ENCODE results near the gene TBC1D22A.

The TBC1D22A gene

DNA sequence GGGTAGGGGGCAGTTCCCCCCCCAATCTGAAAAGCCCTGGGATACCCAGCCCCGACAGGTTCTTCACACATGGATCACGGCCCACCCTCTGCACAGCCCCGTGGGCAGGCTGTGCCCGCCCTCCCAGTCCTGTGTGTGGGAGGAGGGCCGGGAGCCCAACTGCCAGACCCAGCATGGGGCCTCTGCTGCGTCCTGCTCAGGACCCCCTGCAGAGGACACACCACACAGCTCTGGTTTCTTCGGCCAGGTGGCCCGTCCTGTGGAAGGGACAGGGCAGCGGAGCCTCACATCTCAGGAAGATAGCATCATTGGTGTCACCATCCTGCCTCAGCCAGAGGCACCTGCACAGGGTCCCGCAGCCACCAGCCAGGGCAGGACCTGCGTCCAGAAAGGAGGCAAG is 396.0 kb downstream of the TBC1D22A start:
- no peak for ATAC-seq
- no peak for TF ChIP-seq ZNF565 (CRISPR knock-in tag; conservative IDR thresholded peaks at IDR 0.05; ENCODE audit: low read depth)
- no peak for TF ChIP-seq GLIS3 (CRISPR knock-in tag; IDR thresholded peaks at IDR 0.05)
- no peak for TF ChIP-seq BACH2 (CRISPR knock-in tag; IDR thresholded peaks at IDR 0.05; ENCODE audit: borderline replicate concordance)
- no peak for TF ChIP-seq CSDC2 (CRISPR knock-in tag; IDR thresholded peaks at IDR 0.05)
- no peak for TF ChIP-seq ESRRG (CRISPR knock-in tag; IDR thresholded peaks at IDR 0.05)

DNA sequence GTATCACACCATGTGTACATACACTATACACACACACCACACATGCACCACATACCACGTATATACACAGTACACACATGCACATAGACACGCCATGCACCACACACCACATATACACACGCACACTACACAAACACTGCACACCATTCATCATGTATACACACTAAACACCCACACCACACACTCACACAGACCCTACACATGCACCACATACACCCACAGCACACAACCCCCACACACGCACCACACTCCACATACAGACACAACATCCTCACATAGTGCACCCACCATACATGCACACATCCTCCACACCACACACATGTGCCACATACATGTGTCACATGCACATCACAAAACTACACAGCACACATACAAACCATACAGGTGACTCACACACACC is 397.1 kb downstream of the TBC1D22A start:
- TF ChIP-seq TCF4 (CRISPR knock-in tag; IDR thresholded peaks at IDR 0.05; ENCODE audit: borderline replicate concordance) = no peak
- TF ChIP-seq PATZ1 (CRISPR knock-in tag; IDR thresholded peaks at IDR 0.05; ENCODE audit: borderline replicate concordance) = no peak
- no peak for TF ChIP-seq GLIS3 (CRISPR knock-in tag; IDR thresholded peaks at IDR 0.05)
- TF ChIP-seq TOX (CRISPR knock-in tag; IDR thresholded peaks at IDR 0.05; ENCODE audit: borderline replicate concordance) = no peak
- TF ChIP-seq, protein P1, sequence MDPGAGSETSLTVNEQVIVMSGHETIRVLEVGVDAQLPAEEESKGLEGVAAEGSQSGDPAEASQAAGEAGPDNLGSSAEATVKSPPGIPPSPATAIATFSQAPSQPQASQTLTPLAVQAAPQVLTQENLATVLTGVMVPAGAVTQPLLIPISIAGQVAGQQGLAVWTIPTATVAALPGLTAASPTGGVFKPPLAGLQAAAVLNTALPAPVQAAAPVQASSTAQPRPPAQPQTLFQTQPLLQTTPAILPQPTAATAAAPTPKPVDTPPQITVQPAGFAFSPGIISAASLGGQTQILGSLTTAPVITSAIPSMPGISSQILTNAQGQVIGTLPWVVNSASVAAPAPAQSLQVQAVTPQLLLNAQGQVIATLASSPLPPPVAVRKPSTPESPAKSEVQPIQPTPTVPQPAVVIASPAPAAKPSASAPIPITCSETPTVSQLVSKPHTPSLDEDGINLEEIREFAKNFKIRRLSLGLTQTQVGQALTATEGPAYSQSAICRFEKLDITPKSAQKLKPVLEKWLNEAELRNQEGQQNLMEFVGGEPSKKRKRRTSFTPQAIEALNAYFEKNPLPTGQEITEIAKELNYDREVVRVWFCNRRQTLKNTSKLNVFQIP (CRISPR knock-in tag; IDR thresholded peaks at IDR 0.05; ENCODE audit: borderline replicate concordance, low read depth) = no peak
- no peak for TF ChIP-seq OSR1 (CRISPR knock-in tag; IDR thresholded peaks at IDR 0.05)
- no peak for TF ChIP-seq ARNTL (CRISPR knock-in tag; IDR thresholded peaks at IDR 0.05; ENCODE audit: borderline replicate concordance, low read depth)
- no peak for TF ChIP-seq ZFP3 (CRISPR knock-in tag; IDR thresholded peaks at IDR 0.05)
- no peak for TF ChIP-seq ESRRG (CRISPR knock-in tag; IDR thresholded peaks at IDR 0.05)
- TF ChIP-seq PPARA (CRISPR knock-in tag; IDR thresholded peaks at IDR 0.05; ENCODE audit: borderline replicate concordance) = no peak
- no peak for TF ChIP-seq ZC3H10 (CRISPR knock-in tag; IDR thresholded peaks at IDR 0.05)
- no peak for TF ChIP-seq TSHZ2 (CRISPR knock-in tag; IDR thresholded peaks at IDR 0.05)
- no peak for TF ChIP-seq ISL1 (CRISPR knock-in tag; IDR thresholded peaks at IDR 0.05)
- TF ChIP-seq ZNF565 (CRISPR knock-in tag; conservative IDR thresholded peaks at IDR 0.05; ENCODE audit: low read depth) = no peak
- ATAC-seq = no peak

GRCh38 chr22:47160141-47160541 is 397.7 kb downstream of the TBC1D22A start:
- no peak for ATAC-seq

More at GRCh38 chr22:47160141-47160541, 397.7 kb downstream of the TBC1D22A start:
- no peak for TF ChIP-seq TSHZ2 (CRISPR knock-in tag; IDR thresholded peaks at IDR 0.05)
- no peak for TF ChIP-seq OSR1 (CRISPR knock-in tag; IDR thresholded peaks at IDR 0.05)
- no peak for TF ChIP-seq ZC3H10 (CRISPR knock-in tag; IDR thresholded peaks at IDR 0.05)
- no peak for TF ChIP-seq PATZ1 (CRISPR knock-in tag; IDR thresholded peaks at IDR 0.05; ENCODE audit: borderline replicate concordance)
- TF ChIP-seq PPARA (CRISPR knock-in tag; IDR thresholded peaks at IDR 0.05; ENCODE audit: borderline replicate concordance) = no peak
- no peak for TF ChIP-seq RARB (CRISPR knock-in tag; IDR thresholded peaks at IDR 0.05)
- TF ChIP-seq ESRRG (CRISPR knock-in tag; IDR thresholded peaks at IDR 0.05) = no peak
- TF ChIP-seq, protein P2, sequence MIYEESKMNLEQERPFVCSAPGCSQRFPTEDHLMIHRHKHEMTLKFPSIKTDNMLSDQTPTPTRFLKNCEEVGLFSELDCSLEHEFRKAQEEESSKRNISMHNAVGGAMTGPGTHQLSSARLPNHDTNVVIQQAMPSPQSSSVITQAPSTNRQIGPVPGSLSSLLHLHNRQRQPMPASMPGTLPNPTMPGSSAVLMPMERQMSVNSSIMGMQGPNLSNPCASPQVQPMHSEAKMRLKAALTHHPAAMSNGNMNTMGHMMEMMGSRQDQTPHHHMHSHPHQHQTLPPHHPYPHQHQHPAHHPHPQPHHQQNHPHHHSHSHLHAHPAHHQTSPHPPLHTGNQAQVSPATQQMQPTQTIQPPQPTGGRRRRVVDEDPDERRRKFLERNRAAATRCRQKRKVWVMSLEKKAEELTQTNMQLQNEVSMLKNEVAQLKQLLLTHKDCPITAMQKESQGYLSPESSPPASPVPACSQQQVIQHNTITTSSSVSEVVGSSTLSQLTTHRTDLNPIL (CRISPR knock-in tag; IDR thresholded peaks at IDR 0.05; ENCODE audit: low read depth) = no peak
- TF ChIP-seq, protein P1 (CRISPR knock-in tag; IDR thresholded peaks at IDR 0.05; ENCODE audit: borderline replicate concordance, low read depth) = no peak
- TF ChIP-seq ZFP3 (CRISPR knock-in tag; IDR thresholded peaks at IDR 0.05) = no peak
- TF ChIP-seq TOX (CRISPR knock-in tag; IDR thresholded peaks at IDR 0.05; ENCODE audit: borderline replicate concordance) = no peak
- no peak for TF ChIP-seq SNAI2 (CRISPR knock-in tag; IDR thresholded peaks at IDR 0.05)
- no peak for TF ChIP-seq ZFP30 (CRISPR knock-in tag; IDR thresholded peaks at IDR 0.05)
- no peak for TF ChIP-seq TCF4 (CRISPR knock-in tag; IDR thresholded peaks at IDR 0.05; ENCODE audit: borderline replicate concordance)
- no peak for TF ChIP-seq ZNF565 (CRISPR knock-in tag; conservative IDR thresholded peaks at IDR 0.05; ENCODE audit: low read depth)
- no peak for TF ChIP-seq GLIS3 (CRISPR knock-in tag; IDR thresholded peaks at IDR 0.05)
- no peak for TF ChIP-seq ISL1 (CRISPR knock-in tag; IDR thresholded peaks at IDR 0.05)
- TF ChIP-seq CSDC2 (CRISPR knock-in tag; IDR thresholded peaks at IDR 0.05) = no peak
- TF ChIP-seq BACH2 (CRISPR knock-in tag; IDR thresholded peaks at IDR 0.05; ENCODE audit: borderline replicate concordance) = no peak
